Neuronal stem cell (in vitro differentiated cells): ENCODE data around the gene ACER1.
A peak's percentile ranks its signal among the peaks of the same experiment; 100 is the strongest.
"Not testable (repeated sequence)": the region's sequence is repeated elsewhere in the genome, so short reads cannot be mapped to it uniquely, and the experiment has no call there.

Experiments
- DNase-seq: peaks from one replicate; pipeline ENCODE4 v3.0.0-alpha.2; 2013; ENCODE audit warnings: low spot score
- H2AFZ ChIP-seq: one replicate; pipeline ENCODE4 v1.6.1; 2013; ENCODE audit warnings: mild to moderate bottlenecking, low read length, inconsistent platforms
- H2AK5ac ChIP-seq: 2 replicates; pipeline ENCODE4 v1.6.1; 2013; ENCODE audit warnings: low read depth, mild to moderate bottlenecking, inconsistent platforms, low read length, moderate library complexity, mixed read lengths
- H2BK120ac ChIP-seq: 2 replicates; pipeline ENCODE4 v1.6.1; 2013; ENCODE audit warnings: low read depth, mild to moderate bottlenecking, inconsistent platforms, low read length, moderate library complexity, mixed read lengths
- H2BK12ac ChIP-seq: one replicate; pipeline ENCODE4 v1.6.1; 2013; ENCODE audit warnings: low read length, inconsistent platforms
- H2BK15ac ChIP-seq: 2 replicates; pipeline ENCODE4 v1.6.1; 2013; ENCODE audit warnings: mild to moderate bottlenecking, low read length, inconsistent platforms, mixed read lengths
- H2BK5ac ChIP-seq: one replicate; pipeline ENCODE4 v1.6.1; 2013; ENCODE audit warnings: inconsistent platforms, mild to moderate bottlenecking, low read length, moderate library complexity
- H3K14ac ChIP-seq: one replicate; pipeline ENCODE4 v1.6.1; 2013; ENCODE audit warnings: low read length, inconsistent platforms
- H3K18ac ChIP-seq: 2 replicates; pipeline ENCODE4 v1.6.1; 2013; ENCODE audit warnings: low read length, inconsistent platforms
- H3K23ac ChIP-seq: 2 replicates; pipeline ENCODE4 v1.6.1; 2013; ENCODE audit warnings: low read depth, mild to moderate bottlenecking, mixed read lengths, low read length, inconsistent platforms; ENCODE audit not compliant: poor library complexity
- H3K27ac ChIP-seq: replicated peaks from 3 replicates; pipeline ENCODE4 v1.5.1; 2013; ENCODE audit warnings: low read length, inconsistent platforms
- H3K27me3 ChIP-seq, 3 experiments: 2 replicates each; pipeline ENCODE4 v1.6.1; 2013; ENCODE audit warnings: low read length in 3 of 3, mild to moderate bottlenecking in 2 of 3, inconsistent platforms in 1 of 3, low read depth in 1 of 3, mixed read lengths in 1 of 3, moderate library complexity in 1 of 3; ENCODE audit not compliant: control insufficient read depth in 3 of 3, insufficient read depth in 3 of 3
- H3K36me3 ChIP-seq, 2 donors: replicated peaks in 1 of 2; 2 replicates each; pipeline ENCODE4 v1.6.1; 2013; ENCODE audit warnings: low read length in 2 of 2; ENCODE audit not compliant: control insufficient read depth in 2 of 2, insufficient read depth in 2 of 2
- H3K4ac ChIP-seq: 2 replicates; pipeline ENCODE4 v1.6.1; 2013; ENCODE audit warnings: inconsistent platforms, mild to moderate bottlenecking, low read length, moderate library complexity
- H3K4me1 ChIP-seq, 2 donors: 1 replicate in 1 of 2; 2 replicates in 1 of 2; pipeline ENCODE4 v1.6.1; 2013; ENCODE audit warnings: low read length in 2 of 2, low read depth in 1 of 2; ENCODE audit not compliant: control insufficient read depth in 2 of 2, insufficient read depth in 1 of 2
- H3K4me2 ChIP-seq: one replicate; pipeline ENCODE4 v1.6.1; 2013; ENCODE audit warnings: mild to moderate bottlenecking, low read length, inconsistent platforms; ENCODE audit not compliant: insufficient read depth, poor library complexity, severe bottlenecking
- H3K4me3 ChIP-seq, 2 donors: 2 replicates each; pipeline ENCODE4 v1.5.1; 2013; ENCODE audit warnings: low read length in 2 of 2, mild to moderate bottlenecking in 2 of 2, inconsistent platforms in 1 of 2, moderate library complexity in 1 of 2
- H3K79me1 ChIP-seq: one replicate; pipeline ENCODE4 v1.6.1; 2013; ENCODE audit warnings: low read depth, mild to moderate bottlenecking, inconsistent platforms, low read length, moderate library complexity
- H3K9ac ChIP-seq: one replicate; pipeline ENCODE4 v1.6.1; 2013; ENCODE audit warnings: mild to moderate bottlenecking, low read depth, low read length, inconsistent platforms; ENCODE audit not compliant: poor library complexity
- H3K9me3 ChIP-seq, 2 donors: replicated peaks in 1 of 2; 2 replicates each; pipeline versions ENCODE3 to v1.6.1; 2013; ENCODE audit warnings: low read length in 2 of 2, mild to moderate bottlenecking in 2 of 2, inconsistent platforms in 1 of 2, low read depth in 1 of 2, mixed read lengths in 1 of 2, moderate library complexity in 1 of 2; ENCODE audit not compliant: control insufficient read depth in 2 of 2, insufficient read depth in 1 of 2
- H4K8ac ChIP-seq: one replicate; pipeline ENCODE4 v1.6.1; 2013; ENCODE audit warnings: low read depth, mild to moderate bottlenecking, inconsistent platforms, low read length, moderate library complexity
- H4K91ac ChIP-seq: one replicate; pipeline ENCODE4 v1.6.1; 2013; ENCODE audit warnings: low read length, low read depth, mild to moderate bottlenecking, inconsistent platforms; ENCODE audit not compliant: poor library complexity
- WGBS, 2 donors: extraction: QIAGEN DNeasy Blood & Tissue Kit; methylation state at CpG; one replicate each; pipeline ENCODE4 v1.1.7; 2013; ENCODE audit warnings: missing lambda C conversion rate in 2 of 2, mixed read lengths in 1 of 2; ENCODE audit not compliant: insufficient read length in 2 of 2, insufficient replicate concordance in 1 of 2; ENCODE audit errors: extremely low coverage in 2 of 2; 5-methylcytosine and 5-hydroxymethylcytosine counted together

ACER1 gene

DNA sequence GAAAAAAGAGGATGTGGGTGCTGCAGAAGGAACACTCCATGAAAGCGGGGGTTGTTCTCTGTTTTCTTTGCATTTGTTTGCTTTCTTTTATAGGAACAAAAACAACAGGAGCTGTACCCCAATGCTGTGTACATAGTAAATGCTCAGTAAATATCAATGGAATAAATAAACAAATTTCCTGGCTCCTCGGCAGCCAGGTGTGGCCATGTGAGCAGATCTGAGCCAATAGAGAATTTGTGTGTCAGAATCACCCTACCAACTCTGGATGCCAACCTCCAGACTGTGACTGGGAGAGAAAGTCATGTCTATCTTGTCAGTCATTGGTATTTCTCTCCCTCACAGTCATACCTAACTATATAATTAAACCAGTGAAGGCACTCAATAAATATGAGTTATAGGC is 17.3 kb upstream of the ACER1 start:
- H3K27me3 ChIP-seq, result no peaks in the 10 kb centered on the region
- no peak overlapping the region for H3K4me2 ChIP-seq
- no peak overlapping the region for H3K23ac ChIP-seq
- no peak overlapping the region for H3K27ac ChIP-seq
- H3K14ac ChIP-seq, result no peak overlapping the region
- no peak overlapping the region for H4K8ac ChIP-seq
- H2BK5ac ChIP-seq, result no peak overlapping the region
- H3K4me1 ChIP-seq, result no peaks in the 10 kb centered on the region
- no peak overlapping the region for H3K18ac ChIP-seq
- no peak overlapping the region for H2AK5ac ChIP-seq
- H2AFZ ChIP-seq, result no peak overlapping the region
- no peak overlapping the region for H3K9ac ChIP-seq
- peaks cover 0 to 4% of the 10 kb centered on the region in 2 donors for H3K9me3 ChIP-seq
- DNase-seq, result no peak
- no peak overlapping the region for H3K4me3 ChIP-seq
- no peaks in the 10 kb centered on the region for H3K36me3 ChIP-seq
- no peak overlapping the region for H2BK12ac ChIP-seq
- no peaks in the 10 kb centered on the region for H3K79me1 ChIP-seq
- no peak overlapping the region for H2BK15ac ChIP-seq
- no peak overlapping the region for H4K91ac ChIP-seq
- H3K4ac ChIP-seq, result no peak overlapping the region
- H2BK120ac ChIP-seq, result no peak overlapping the region
- no CpG with 5 or more reads among the region's 2 CpGs for WGBS, 2 donors

DNA sequence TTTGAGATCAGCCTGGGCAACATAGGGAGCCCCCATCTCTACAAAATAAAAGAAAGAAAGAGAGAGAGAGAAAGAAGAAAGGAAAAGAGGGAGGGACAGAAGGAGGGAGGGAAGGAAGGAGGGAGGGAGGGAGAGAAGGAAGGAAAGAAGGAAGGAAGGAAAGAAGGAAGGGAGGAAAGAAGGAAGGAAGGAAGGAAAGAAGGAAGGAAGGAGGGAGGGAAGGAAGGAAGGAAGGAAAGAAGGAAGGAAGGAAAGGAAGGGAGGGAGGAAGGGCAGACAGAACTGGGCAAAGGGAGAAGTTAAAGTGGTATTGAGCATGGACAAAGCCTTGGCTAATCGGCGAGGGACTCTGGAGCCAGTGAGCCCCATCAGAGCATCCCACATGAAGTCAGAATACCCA is 15.9 kb upstream of the ACER1 start:
- H2BK5ac ChIP-seq, H2BK15ac ChIP-seq, H3K14ac ChIP-seq, H3K36me3 ChIP-seq, H3K4me2 ChIP-seq, H3K9ac ChIP-seq, H3K18ac ChIP-seq, H3K27me3 ChIP-seq, H3K4me1 ChIP-seq, H2BK120ac ChIP-seq, H2AK5ac ChIP-seq, H3K4ac ChIP-seq, H4K8ac ChIP-seq, H4K91ac ChIP-seq, H3K79me1 ChIP-seq, DNase-seq, H2AFZ ChIP-seq, H3K27ac ChIP-seq, H3K4me3 ChIP-seq, H3K23ac ChIP-seq, H3K9me3 ChIP-seq, H2BK12ac ChIP-seq: not testable (repeated sequence)
- no CpG with 5 or more reads among the region's 2 CpGs for WGBS, 2 donors

DNA sequence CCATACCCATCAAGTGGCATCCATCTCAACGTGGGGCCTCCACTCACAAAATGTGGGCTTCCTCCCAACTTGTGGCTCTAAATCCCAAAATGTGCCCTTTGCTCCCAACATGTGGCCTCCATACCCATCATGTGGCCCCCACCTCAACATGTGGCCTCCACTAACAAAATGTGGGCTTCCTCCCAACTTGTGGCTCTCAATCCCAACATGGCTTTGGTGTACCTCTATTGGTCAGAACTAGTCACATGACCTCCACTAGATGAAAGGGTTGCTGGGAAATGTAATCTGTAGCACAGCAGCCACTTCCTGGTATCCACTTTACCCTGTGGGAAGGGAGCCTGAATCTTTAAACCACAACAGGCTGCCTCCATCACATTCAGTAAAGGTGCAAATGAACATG is 10.1 kb upstream of the ACER1 start:
- H3K4ac ChIP-seq, result no peak overlapping the region
- peaks cover 0 to 1% of the 10 kb centered on the region in 2 donors for H3K9me3 ChIP-seq
- no peak for DNase-seq
- no peak overlapping the region for H3K23ac ChIP-seq
- no peak overlapping the region for H3K14ac ChIP-seq
- H3K9ac ChIP-seq, result no peak overlapping the region
- no peak overlapping the region for H2BK5ac ChIP-seq
- no peak overlapping the region for H2BK15ac ChIP-seq
- no peak overlapping the region for H3K4me2 ChIP-seq
- no peaks in the 10 kb centered on the region for H3K27me3 ChIP-seq
- no peak overlapping the region for H2BK120ac ChIP-seq
- H2AFZ ChIP-seq, result peak overlapping the region; percentile 45
- no peaks in the 10 kb centered on the region for H3K79me1 ChIP-seq
- no peaks in the 10 kb centered on the region for H3K36me3 ChIP-seq
- no CpG with 5 or more reads among the region's 1 CpG for WGBS, 2 donors
- no peak overlapping the region for H4K8ac ChIP-seq
- no peak overlapping the region for H2AK5ac ChIP-seq
- no peak overlapping the region for H2BK12ac ChIP-seq
- H3K18ac ChIP-seq, result no peak overlapping the region
- H3K4me1 ChIP-seq, result no peaks in the 10 kb centered on the region
- H3K4me3 ChIP-seq, result no peak overlapping the region
- no peak overlapping the region for H4K91ac ChIP-seq
- no peak overlapping the region for H3K27ac ChIP-seq

DNA sequence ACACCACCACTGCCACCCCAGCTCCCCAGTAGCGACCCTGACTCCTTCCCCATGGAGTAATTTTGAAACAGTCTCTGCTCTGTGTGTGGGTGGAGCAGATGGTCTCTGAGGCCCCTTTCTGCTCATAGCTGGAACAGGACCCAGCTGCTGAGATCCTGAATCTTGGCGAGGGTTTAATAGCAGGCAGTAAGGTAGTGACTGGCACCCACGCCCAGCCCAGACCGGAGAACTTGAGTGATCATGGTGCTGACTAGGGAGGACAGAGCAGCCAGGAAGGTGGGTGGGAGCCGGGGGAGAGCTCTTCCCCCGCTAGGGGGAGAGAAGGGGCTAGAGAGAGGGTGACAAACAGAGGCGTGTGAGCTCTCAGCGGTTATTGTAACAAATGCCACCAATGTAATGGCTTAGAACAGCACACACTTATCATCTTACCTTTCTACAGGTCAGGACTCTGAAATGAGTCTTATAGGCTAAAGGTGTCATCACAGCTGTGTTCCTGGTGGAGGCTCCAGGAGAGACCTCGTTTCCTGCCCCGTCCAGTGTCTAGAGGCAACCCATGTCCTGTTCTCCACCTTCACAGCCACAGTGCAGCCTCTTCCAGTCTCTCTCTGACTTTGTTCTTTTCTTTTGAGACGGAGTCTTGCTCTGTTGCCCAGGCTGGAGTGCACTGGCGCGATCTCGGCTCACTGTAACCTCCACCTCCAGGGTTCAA is 7.2 kb upstream of the ACER1 start:
- Histone ChIP-seq H3K23ac (no peak overlapping the region), H3K79me1 (no peaks in the 10 kb centered on the region), H2BK15ac (no peak overlapping the region), H2AFZ (peak overlapping the region; percentile 64), H2AK5ac (no peak overlapping the region), H2BK12ac (no peak overlapping the region), H2BK5ac (no peak overlapping the region), H3K36me3 (no peaks in the 10 kb centered on the region), H3K18ac (no peak overlapping the region), H3K9me3 (no peaks in the 10 kb centered on the region), H3K4me2 (no peak overlapping the region), H3K27ac (no peak overlapping the region), H3K4me1 (no peaks in the 10 kb centered on the region), H4K8ac (no peak overlapping the region), H3K9ac (no peak overlapping the region), H3K27me3 (no peaks in the 10 kb centered on the region), H3K4ac (no peak overlapping the region), H4K91ac (peak overlapping the region; percentile 85), H3K4me3 (no peak overlapping the region), H3K14ac (peak overlapping the region; percentile 38), H2BK120ac (no peak overlapping the region)
- no peak for DNase-seq
- WGBS, 2 donors, result no CpG with 5 or more reads among the region's 14 CpGs
